Esophagus squamous epithelium (tissue), 5 donors: ENCODE measurements around the gene NMT2. TPM values are rescaled to one million over a fixed set of nuclear protein-coding genes. Genes with fewer than 3 reads are reported as not detected.

Source experiments
- DNase-seq: peaks from one replicate; lab custom pipeline; 2025; lab: John Stamatoyannopoulos, UW
- H3K27ac ChIP-seq, 4 donors: fragments of 200-600 bp; sonication (generic); one replicate each; pipeline ENCODE4 v1.5.1; 2016 to 2019; ENCODE audit warnings: mild to moderate bottlenecking in 1 of 4
- H3K27me3 ChIP-seq, 4 donors: fragments of 200-600 bp; sonication (generic); 1 replicate in 3 of 4; 2 replicates in 1 of 4; pipeline versions ENCODE4 v1.5.1 to v1.6.0; 2017 to 2021; ENCODE audit warnings: antibody characterized with exemption in 1 of 4
- H3K36me3 ChIP-seq, 3 donors: fragments of 200-600 bp; sonication (generic); one replicate each; pipeline ENCODE4 v1.5.1; 2016 to 2019
- H3K4me1 ChIP-seq, 3 donors: fragments of 200-600 bp; sonication (generic); one replicate each; pipeline ENCODE4 v1.5.1; 2017 to 2019
- H3K4me3 ChIP-seq, 4 donors: fragments of 200-600 bp; sonication (generic); 1 replicate in 3 of 4; 2 replicates in 1 of 4; pipeline ENCODE4 v1.5.1; 2016 to 2019; ENCODE audit warnings: mild to moderate bottlenecking in 2 of 4, moderate library complexity in 1 of 4
- H3K9me3 ChIP-seq, 3 donors: fragments of 200-600 bp; sonication (generic); one replicate each; pipeline ENCODE4 v1.5.1; 2016 to 2019
- POLR2A ChIP-seq, 4 donors: fragments of 450-650 bp; IDR thresholded peaks; one replicate each; pipeline ENCODE4 v1.6.1; 2017; ENCODE audit warnings: antibody characterized with exemption in 4 of 4, mild to moderate bottlenecking in 4 of 4, moderate library complexity in 3 of 4
- WGBS, 2 donors: methylation state at CpG; one replicate each; pipeline ENCODE4 v1.1.5; 2018; 5-methylcytosine and 5-hydroxymethylcytosine counted together
- intact Hi-C: fragments of 100-400 bp; cut with DNase I; formaldehyde crosslinking; loops from one replicate; pipeline ENCODE4 v1.15.0; 2022
- total RNA-seq, 4 donors: library from RNA; depleted of rRNA; stranded (reverse); fragments of >200 nt; gene quantifications; one replicate each; pipeline ENCODE4 v1.1.0, GENCODE V29; 2016
- TF ChIP-seq, protein P1 (sequence below), 6 experiments: fragments of 450-650 bp in 4 of 6; fragments of 200-600 bp in 2 of 6; sonication (generic) in 2 of 6; IDR thresholded peaks; one replicate each; pipeline ENCODE4 v1.5.1; 2016 to 2019; ENCODE audit warnings: antibody characterized with exemption in 6 of 6, mild to moderate bottlenecking in 4 of 6, moderate library complexity in 4 of 6
- donor health status: DM: yes; HTN: yes; CAD: no.

Gene NMT2
- total RNA-seq, 4 donors from 2014 or later = 4.8 to 12.8 (median 7.8) TPM

DNA sequence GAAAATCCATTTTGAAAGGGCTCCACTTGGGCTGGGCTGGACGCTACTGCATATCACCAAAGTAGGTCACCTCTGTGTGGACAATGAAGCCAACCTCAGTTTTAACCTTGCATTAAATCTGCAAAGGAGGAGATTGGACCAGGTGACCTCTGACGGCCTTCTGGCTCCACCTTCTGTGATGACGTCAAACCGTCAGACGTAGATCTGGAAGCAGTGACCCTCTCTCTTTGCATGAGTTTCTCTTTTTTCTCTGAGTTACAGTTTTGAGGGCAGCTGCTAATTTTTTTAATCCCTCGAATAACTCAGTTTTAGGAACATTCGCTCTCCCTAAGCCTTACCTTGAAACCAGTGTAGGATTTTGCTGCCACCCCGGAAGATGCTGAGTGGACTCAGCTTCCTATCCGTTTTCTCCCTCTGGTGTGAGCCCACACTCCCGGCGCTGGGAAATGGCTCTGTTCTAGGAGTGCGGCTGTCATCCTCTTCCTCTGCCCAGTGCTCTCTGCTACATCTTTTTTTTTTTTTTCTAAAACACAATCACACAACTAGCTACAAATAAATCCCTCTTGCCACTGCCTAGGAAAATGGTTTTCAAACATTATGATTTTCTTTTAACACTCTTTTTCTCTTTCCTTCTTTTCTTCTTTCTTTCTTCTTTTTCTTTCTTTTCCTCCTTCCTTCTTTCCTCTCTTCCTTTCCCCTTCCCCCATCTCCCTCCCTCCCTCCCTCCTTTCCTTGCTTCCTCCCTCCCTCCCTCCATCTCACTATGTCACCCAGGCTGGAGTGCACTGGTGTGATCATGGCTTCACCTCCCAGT is 27.7 kb upstream of the NMT2 start:
- H3K36me3 ChIP-seq = no peaks in the 10 kb centered on the region
- H3K4me1 ChIP-seq = no peaks in the 10 kb centered on the region
- H3K27ac ChIP-seq = no peak overlapping the region
- intact Hi-C loops = no loop called here
- no peaks in the 10 kb centered on the region for H3K27me3 ChIP-seq
- H3K9me3 ChIP-seq = no peaks in the 10 kb centered on the region
- TF ChIP-seq, protein P1, sequence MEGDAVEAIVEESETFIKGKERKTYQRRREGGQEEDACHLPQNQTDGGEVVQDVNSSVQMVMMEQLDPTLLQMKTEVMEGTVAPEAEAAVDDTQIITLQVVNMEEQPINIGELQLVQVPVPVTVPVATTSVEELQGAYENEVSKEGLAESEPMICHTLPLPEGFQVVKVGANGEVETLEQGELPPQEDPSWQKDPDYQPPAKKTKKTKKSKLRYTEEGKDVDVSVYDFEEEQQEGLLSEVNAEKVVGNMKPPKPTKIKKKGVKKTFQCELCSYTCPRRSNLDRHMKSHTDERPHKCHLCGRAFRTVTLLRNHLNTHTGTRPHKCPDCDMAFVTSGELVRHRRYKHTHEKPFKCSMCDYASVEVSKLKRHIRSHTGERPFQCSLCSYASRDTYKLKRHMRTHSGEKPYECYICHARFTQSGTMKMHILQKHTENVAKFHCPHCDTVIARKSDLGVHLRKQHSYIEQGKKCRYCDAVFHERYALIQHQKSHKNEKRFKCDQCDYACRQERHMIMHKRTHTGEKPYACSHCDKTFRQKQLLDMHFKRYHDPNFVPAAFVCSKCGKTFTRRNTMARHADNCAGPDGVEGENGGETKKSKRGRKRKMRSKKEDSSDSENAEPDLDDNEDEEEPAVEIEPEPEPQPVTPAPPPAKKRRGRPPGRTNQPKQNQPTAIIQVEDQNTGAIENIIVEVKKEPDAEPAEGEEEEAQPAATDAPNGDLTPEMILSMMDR (IDR thresholded peaks at IDR 0.05) = no peak
- no peak for TF ChIP-seq POLR2A (IDR thresholded peaks at IDR 0.05)
- 67% methylated on average over 12 of the region's 12 CpGs for WGBS, 2 donors
- peak overlapping the region in 1 of 4 donors; percentile 7 for H3K4me3 ChIP-seq
- no peak for DNase-seq

DNA sequence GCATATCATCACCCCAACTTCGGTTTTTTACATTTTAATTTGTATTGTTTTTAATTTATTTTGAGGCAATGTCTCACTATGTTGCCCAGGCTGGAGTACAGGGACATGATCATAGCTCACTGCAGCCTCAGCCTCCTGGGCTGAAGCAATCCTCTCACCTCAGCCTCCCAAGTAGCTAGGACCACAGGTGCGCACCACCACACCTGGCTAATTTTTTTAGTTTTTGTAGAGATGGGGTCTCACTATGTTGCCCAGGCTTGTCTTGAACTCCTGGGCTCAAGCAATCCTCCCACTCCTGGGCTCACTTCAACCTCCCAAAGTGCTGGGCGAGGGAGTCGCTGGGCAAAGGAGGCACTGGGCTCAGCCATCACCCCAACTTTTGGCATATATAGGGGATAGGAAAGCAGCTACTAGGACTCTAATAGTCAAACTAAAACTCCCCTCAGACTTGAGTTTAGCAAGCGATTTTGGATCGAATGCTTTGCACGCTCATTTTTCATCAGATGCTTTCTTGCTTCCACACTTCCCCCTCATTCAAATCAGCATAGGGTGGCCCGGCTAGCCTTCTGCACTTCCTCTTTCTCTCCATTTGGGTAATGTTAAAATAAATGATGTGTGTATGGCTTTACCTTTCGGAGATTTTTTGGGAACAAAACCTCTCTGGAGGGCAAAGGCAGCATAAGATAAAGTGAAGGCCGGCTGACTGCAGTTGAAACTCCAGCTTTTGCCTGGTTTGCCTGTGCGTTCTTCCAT is 20.8 kb upstream of the NMT2 start:
- no peaks in the 10 kb centered on the region for H3K9me3 ChIP-seq
- H3K4me3 ChIP-seq = no peak overlapping the region
- 67 to 92% methylated on average over 9 to 10 of the region's 11 CpGs for WGBS, 2 donors
- no peaks in the 10 kb centered on the region for H3K27me3 ChIP-seq
- H3K36me3 ChIP-seq = no peaks in the 10 kb centered on the region
- no peak for DNase-seq
- no peaks in the 10 kb centered on the region for H3K4me1 ChIP-seq
- no peak for TF ChIP-seq POLR2A (IDR thresholded peaks at IDR 0.05)
- TF ChIP-seq, protein P1 (IDR thresholded peaks at IDR 0.05) = no peak
- no peak overlapping the region for H3K27ac ChIP-seq
- intact Hi-C loops = no loop called here

DNA sequence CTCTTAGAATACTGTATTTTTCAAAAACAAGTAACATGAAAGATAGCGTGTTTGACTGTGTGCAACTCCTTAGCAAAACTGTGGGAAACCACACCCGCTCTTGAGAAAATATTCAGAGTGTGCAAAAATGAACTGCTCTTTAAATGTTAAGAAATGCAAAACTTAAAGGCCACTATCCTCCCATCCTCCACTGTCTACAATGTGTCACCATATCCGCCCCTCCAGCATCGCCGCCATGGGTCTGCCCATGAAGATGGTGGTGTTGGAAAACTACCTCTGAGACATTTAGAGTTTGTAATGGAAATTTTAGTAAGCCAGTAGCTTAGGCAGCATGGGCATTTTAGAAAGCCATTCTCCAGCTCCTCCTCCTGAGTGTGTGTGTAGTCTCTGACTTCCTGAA is 20.1 kb upstream of the NMT2 start:
- intact Hi-C loops = no loop called here
- no peaks in the 10 kb centered on the region for H3K4me1 ChIP-seq
- WGBS, 2 donors = 72 to 82% methylated on average over 5 of the region's 5 CpGs
- H3K27me3 ChIP-seq = no peaks in the 10 kb centered on the region
- no peak overlapping the region for H3K27ac ChIP-seq
- no peak for DNase-seq
- TF ChIP-seq, protein P1 (IDR thresholded peaks at IDR 0.05) = no peak
- TF ChIP-seq POLR2A (IDR thresholded peaks at IDR 0.05) = no peak
- no peaks in the 10 kb centered on the region for H3K36me3 ChIP-seq
- H3K9me3 ChIP-seq = no peaks in the 10 kb centered on the region
- no peak overlapping the region for H3K4me3 ChIP-seq

DNA sequence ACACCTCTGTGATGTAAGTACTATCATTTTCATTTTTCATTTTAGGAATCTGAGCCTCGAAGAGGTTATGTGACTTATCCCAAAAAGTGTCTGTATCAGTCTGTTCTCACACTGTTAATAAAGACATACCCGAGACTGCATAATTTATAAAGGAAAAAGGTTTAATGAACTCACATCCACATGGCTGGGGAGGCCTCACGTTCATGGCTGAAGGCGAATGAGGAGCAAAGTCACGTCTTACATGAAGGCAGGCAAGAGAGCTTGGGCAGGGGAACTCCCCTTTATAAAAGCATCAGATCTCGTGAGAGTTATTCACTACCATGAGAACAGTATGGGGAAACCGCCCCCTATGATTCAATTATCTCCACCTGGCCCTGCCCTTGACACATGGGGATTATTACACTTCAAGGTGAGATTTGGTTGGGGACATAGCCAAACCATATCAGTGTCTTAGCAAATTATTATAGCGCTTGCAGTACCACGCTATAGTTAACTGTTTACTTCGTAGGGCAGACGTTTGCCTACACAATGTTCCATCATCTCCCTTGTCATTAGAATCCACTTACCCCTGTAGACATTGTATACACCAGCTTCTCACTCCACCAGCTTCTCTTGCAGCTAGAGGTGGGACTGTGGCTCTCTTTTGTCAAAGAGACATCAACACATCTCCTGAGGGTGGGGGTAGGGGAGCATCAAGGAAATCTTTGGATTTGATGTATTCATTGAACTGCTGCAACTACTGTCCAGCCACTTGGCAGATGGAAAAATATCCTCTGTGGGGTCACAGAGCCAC is 15.4 kb upstream of the NMT2 start:
- Histone ChIP-seq H3K27ac (no peak overlapping the region), H3K27me3 (no peaks in the 10 kb centered on the region), H3K36me3 (no peaks in the 10 kb centered on the region), H3K9me3 (no peaks in the 10 kb centered on the region), H3K4me3 (no peak overlapping the region), H3K4me1 (peaks cover 0 to 7% (median 0%) of the 10 kb centered on the region in 3 donors)
- TF ChIP-seq POLR2A (IDR thresholded peaks at IDR 0.05) = no peak
- TF ChIP-seq, protein P1 (IDR thresholded peaks at IDR 0.05) = no peak
- intact Hi-C loops = no loop called here
- WGBS, 2 donors = 79 to 82% methylated on average over 10 to 11 of the region's 11 CpGs
- no peak for DNase-seq
